ENCODE results near the gene ZMYND15.

- no peak for TF ChIP-seq CTCF (IDR thresholded peaks at IDR 0.05)
- TF ChIP-seq POLR2A (IDR thresholded peaks at IDR 0.05): no peak
These were observed 48.6 kb downstream of the ZMYND15 start for GRCh38 chr17:4788159-4788806.
